ENCODE data around the gene PLD2.

The PLD2 gene

GRCh38 chr17:4806456-4806776 is 536 bp upstream of the PLD2 start:
- no peak for DNase-seq (ENCODE audit: low read depth)
- no peak for TF ChIP-seq CTCF (IDR thresholded peaks at IDR 0.05; ENCODE audit: insufficient read depth, low read depth, low read length, missing control alignments)
- peak overlapping the region; percentile 61 for H3K4me3 ChIP-seq (ENCODE audit: low read length)

- no peak for TF ChIP-seq CTCF (IDR thresholded peaks at IDR 0.05; ENCODE audit: insufficient read depth, low read depth, low read length, missing control alignments)
- peak overlapping the region; percentile 61 for H3K4me3 ChIP-seq (ENCODE audit: low read length)
- DNase-seq (ENCODE audit: low read depth), result no peak
Observed at GRCh38 chr17:4807605-4808377, 839 bp downstream of the PLD2 start.

GRCh38 chr17:4808378-4808767 is 1.4 kb downstream of the PLD2 start:
- no peak for DNase-seq (ENCODE audit: low read depth)
- no peak for TF ChIP-seq CTCF (IDR thresholded peaks at IDR 0.05; ENCODE audit: insufficient read depth, low read depth, low read length, missing control alignments)
- H3K4me3 ChIP-seq (ENCODE audit: low read length), result peak overlapping the region; percentile 61

DNA sequence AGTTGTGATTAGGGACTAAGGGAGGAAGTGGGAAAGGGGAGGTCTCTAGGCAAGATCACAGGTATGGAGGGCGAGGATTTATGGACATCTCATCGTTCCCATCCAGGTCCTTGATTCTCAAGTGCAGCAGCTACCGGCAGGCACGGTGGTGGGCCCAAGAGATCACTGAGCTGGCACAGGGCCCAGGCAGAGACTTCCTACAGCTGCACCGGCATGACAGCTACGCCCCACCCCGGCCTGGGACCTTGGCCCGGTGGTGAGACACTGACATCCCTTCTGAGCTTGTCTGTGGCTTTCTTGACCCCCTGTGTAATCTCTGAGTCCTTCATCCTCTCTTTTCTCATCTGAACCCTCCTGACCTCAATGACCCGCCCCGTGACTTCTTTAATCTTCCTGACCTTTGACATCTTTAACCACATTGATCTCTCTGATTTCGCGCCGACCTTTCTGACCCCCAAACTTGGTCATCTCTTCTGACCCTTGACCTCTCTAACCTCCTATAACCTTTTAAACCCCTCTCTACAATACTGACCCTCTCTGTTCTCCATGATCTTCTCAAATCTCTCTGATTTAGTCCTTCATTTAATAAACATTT is 3.8 kb downstream of the PLD2 start:
- no peak for DNase-seq (ENCODE audit: low read depth)
- TF ChIP-seq CTCF (IDR thresholded peaks at IDR 0.05; ENCODE audit: insufficient read depth, low read depth, low read length, missing control alignments), result no peak
- no peak overlapping the region for H3K4me3 ChIP-seq (ENCODE audit: low read length)

DNA sequence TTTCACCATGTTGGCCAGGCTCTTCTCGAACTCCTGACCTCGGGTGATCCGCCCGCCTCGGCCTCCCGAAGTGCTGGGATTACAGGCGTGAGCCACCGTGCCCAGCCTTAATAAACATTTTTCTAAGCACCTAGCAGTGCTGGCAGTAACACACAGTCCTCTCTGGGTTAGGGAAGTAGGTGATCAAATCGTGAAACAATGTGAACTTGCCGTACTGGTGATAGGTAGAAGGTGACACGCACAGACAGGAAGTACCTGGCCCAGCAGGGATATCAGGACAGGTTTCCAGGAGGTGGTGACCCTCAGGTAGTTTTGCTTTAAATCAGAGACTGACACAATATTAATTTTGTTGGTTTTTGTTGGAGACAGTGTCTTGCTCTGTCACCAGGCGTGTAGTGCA is 4.5 kb downstream of the PLD2 start:
- peak; percentile 36 for DNase-seq (ENCODE audit: low read depth)
- no peak overlapping the region for H3K4me3 ChIP-seq (ENCODE audit: low read length)
- no peak for TF ChIP-seq CTCF (IDR thresholded peaks at IDR 0.05; ENCODE audit: insufficient read depth, low read depth, low read length, missing control alignments)

GRCh38 chr17:4812690-4813089 is 5.7 kb downstream of the PLD2 start:
- DNase-seq (ENCODE audit: low read depth), result no peak
- TF ChIP-seq CTCF (IDR thresholded peaks at IDR 0.05; ENCODE audit: insufficient read depth, low read depth, low read length, missing control alignments), result no peak
- H3K4me3 ChIP-seq (ENCODE audit: low read length), result no peak overlapping the region
